Left hindlimb (tissue), 1 donor: ENCODE data around the gene NFE2.
A peak's percentile ranks its signal among the peaks of the same experiment; 100 is the strongest.
"Not testable (repeated sequence)": the region's sequence is repeated elsewhere in the genome, so short reads cannot be mapped to it uniquely, and the experiment has no call there.

Experiments
- DNase-seq: peaks from one replicate; pipeline ENCODE4 v3.0.0-alpha.2; 2018

NFE2 gene

GRCh38 chr12:54282949-54283593 is 17.7 kb downstream of the NFE2 start:
- DNase-seq, result no peak

GRCh38 chr12:54281694-54282093 is 19.1 kb downstream of the NFE2 start:
- not testable (repeated sequence) for DNase-seq

GRCh38 chr12:54281261-54281638 is 19.6 kb downstream of the NFE2 start:
- DNase-seq, result not testable (repeated sequence)

GRCh38 chr12:54280468-54281260 is 20.2 kb downstream of the NFE2 start, which contains the start of gene HNRNPA1:
TSS of gene HNRNPA1 (plus strand) at chr12:54280726. CDS start at chr12:54280808, 82 bp downstream.
- DNase-seq, result peak; percentile 98

- peak; percentile 99 for DNase-seq
These were observed 21.0 kb downstream of the NFE2 start, which contains the start of gene CBX5 for GRCh38 chr12:54279632-54280467. TSS of gene CBX5 (minus strand) at chr12:54280122. CDS start at chr12:54257650, 22,472 bp downstream.

- DNase-seq, result no peak
These were observed 21.6 kb downstream of the NFE2 start for GRCh38 chr12:54279227-54279631.

- no peak for DNase-seq
These were observed 23.0 kb downstream of the NFE2 start for GRCh38 chr12:54277823-54278276.

GRCh38 chr12:54276368-54276767 is 24.4 kb downstream of the NFE2 start:
- DNase-seq, result no peak

GRCh38 chr12:54273981-54274380 is 26.8 kb downstream of the NFE2 start:
- no peak for DNase-seq

- DNase-seq, result no peak
These were observed 28.6 kb downstream of the NFE2 start for GRCh38 chr12:54272214-54272613.

- no peak for DNase-seq
These were observed 30.5 kb downstream of the NFE2 start for GRCh38 chr12:54270345-54270744.

GRCh38 chr12:54266852-54267251 is 34.0 kb downstream of the NFE2 start:
- DNase-seq, result no peak

GRCh38 chr12:54265364-54265812 is 35.4 kb downstream of the NFE2 start:
- no peak for DNase-seq

GRCh38 chr12:54262403-54262925 is 38.4 kb downstream of the NFE2 start:
- no peak for DNase-seq

GRCh38 chr12:54261815-54262402 is 38.9 kb downstream of the NFE2 start:
- no peak for DNase-seq

GRCh38 chr12:54259194-54260011 is 41.4 kb downstream of the NFE2 start:
- DNase-seq, result peak; percentile 94

GRCh38 chr12:54258201-54258681 is 42.6 kb downstream of the NFE2 start:
- DNase-seq, result no peak

- no peak for DNase-seq
These were observed 43.5 kb downstream of the NFE2 start for GRCh38 chr12:54257332-54257731.

GRCh38 chr12:54253240-54253639 is 47.6 kb downstream of the NFE2 start:
- no peak for DNase-seq

- no peak for DNase-seq
These were observed 49.0 kb downstream of the NFE2 start for GRCh38 chr12:54251667-54252284.

- DNase-seq, result no peak
These were observed 51.3 kb downstream of the NFE2 start for GRCh38 chr12:54249489-54249888.
